NCI-H2196 treated with DMSO at 0.1 percent for 48 hours (cell line): ENCODE measurements around the gene NFIA.

Experiments used
- DNase-seq: peaks from one replicate; lab custom pipeline; 2025; ENCODE audit not compliant: unreplicated experiment; lab: John Stamatoyannopoulos, UW

The NFIA gene

DNA sequence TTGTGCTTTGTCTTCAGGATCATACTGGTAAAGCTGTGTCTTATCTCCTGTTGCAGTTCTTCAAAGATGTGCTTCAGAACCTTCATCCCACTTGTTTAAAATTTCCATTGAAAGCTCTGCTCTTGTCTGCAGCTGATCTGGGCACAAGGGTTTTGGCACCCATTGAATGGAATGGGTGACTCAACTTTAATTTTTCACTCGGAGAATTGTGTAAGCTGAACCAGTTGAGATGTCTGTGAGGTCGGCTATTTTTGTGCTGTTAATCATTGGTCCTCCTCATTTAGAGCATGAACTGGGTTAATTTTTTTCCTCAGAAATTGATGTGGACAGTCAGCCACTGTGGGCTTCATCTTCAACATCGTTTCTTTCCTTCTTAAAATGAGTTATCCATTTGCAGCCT, 390.5 kb downstream of the NFIA start:
- no peak for DNase-seq

DNA sequence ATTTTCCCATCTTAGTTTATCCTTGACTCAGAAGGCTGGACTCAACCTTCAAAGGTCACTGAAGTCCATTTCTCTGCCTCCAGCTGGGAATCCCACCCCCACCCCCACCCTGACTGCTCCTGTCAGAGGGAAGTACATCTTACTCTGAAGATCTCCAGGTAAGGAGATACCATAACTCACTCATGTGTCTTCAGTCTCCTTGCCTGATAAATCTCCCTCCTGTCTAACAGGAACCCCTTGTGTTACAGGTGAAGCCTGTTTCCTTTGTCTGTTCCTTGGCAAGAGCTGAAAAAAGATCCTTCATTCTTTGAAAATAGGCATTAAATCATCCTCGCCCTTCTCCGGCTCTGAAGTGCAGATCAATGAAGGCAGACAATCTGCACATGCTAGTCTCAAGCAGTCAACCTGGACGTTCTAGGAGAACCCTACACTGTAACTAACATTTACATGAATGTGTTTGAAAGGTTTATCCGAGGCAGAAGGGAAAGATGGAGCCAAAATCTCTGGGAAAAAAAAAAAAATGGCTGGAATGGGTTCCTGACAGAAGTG, 392.0 kb downstream of the NFIA start:
- DNase-seq, result no peak

DNA sequence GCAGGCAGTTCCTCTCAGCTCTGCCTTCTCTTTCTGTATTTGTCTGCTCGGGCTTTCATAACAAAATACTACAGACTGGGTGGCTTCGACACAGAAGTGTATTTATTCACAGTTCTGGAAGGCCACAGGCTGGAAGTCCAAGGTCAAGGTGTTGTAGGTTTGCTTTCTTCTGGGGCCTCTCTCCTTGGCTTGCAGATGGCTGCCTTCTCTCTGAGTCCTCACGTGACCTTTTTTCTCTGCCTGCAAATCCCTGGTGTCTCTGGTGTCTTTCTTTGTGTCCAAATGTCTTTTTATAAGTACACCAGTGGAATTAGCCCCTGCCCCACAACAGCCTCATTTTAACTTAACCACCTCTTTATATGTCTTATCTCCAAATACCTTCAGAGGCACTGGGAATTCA, 392.6 kb downstream of the NFIA start:
- DNase-seq, result no peak

DNA sequence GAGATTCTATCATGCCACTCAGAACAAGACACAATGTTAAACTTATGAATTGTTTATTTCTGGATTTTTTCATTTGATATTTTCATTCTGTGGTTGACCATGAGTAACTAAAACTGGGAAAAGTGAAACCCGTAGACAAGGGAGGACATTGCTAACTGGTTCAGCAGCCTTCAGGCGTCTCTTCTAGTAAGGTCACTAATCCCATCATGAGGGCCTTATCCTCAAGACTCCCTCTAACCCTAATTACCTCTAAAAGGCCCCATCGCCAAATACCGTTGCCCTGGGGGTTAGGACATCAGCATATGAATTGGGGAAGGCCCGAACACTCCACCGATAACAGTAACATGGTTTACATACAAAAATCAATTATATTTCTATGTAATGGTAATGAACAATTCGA, 394.9 kb downstream of the NFIA start:
- no peak for DNase-seq

DNA sequence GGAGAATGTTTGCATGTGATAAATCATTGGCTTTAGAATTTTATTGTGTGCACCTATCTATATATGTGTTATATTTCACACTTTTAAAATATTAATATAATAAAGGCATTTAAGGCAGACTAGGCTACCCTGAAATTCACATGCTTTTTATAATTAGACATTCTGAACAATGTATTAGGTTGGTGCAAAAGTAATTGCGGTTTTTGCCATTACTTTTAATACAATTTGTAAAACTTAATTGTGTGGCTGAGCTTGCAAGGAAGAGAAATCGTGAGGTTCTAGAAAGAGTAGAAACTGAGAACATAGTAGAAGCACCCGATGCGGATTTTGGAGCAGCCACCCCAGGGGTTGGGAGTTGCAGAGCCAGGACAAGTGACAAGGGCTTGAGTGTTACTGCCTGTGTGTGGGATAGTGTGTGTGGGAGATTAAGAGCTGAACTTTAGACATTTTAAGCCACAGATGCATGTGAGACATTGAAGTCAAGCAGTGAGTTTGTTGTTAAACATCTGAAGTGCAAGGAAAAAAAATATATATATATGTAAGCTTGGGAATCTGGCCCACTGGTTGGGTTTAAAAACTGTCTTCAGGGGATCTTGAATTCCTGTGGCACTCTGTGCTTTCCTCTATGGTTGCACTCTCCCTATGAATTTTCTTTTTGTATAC, 398.0 kb downstream of the NFIA start:
- DNase-seq, result no peak

DNA sequence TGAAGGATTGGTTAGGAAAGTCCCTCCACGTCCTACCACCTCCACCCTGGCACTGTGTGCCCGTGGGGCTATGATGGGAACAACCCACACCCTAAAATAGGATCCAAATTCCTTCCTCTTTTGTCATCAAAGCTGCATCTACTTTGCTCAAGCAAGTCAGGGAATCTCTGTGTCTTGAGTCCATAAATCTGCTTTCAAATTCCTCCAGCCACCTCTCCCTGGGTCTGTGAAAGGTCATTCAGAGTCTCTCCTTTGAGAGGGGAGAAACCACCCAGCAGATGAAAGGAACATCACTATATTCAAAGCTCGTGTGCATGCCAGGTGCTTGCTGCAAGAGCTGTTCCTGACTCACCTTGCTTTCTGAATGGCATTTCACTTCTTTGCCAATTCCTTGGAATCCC, 399.0 kb downstream of the NFIA start:
- DNase-seq, result no peak

DNA sequence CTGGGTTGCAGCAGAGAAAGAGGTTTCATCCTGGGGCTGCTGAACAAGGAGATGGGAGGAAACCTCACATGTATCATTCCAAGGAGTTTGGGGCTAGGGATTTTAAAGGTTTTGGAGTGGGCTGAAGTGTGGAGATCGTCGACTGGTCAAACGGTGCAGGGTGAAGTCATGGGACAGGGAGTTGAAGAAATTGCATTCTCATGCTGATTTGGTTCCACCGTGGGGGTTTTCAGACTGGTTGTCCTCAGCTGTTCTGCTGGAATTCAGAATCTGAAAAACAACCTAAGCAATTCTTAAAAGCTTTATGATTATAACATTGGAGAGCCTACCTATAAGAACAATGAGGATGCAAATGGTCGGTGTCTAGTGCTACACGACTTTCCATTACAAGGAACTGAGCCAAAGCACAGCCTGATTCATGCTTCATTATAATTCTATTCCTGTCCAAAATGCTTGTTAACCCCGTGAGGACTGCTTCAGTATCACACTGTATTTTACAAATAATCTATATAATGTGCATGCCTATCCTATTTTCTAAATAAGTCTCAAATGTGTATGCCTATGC, 399.9 kb downstream of the NFIA start:
- DNase-seq, result no peak

DNA sequence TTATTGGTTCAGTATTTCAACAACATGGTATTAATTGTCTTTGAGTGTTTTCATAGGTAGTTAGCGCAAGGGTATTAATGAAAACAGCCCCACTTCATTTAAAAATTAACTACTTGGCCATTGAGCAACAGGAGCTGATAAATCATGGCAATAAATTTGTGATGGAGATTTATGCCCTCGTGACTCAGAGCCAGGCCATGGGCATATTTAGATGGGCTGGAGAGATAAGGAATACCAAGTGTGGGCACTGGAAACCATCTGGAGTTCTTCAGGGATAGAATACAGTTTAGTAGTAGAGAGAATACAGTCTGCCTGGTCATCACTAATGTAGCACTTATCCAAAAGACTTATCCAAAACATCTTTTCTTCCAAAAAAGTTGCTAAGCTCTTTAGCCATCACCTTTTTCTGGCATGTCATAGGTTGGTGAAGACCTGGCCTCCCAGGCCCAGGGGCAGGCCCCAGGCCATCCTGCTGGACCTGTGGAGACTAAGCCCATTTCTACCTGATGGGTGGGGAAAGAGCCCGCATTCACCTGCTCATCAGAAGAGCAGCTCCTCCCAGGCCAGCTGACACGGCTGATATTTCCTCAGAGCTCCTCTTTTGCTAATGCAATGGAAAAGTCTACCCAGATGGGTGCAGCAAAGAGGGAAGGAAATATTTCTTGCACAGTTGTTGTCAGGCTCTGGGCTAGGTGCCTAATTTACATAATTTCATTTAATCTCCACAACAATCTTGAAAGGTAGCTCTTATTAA, 404.6 kb downstream of the NFIA start:
- no peak for DNase-seq

DNA sequence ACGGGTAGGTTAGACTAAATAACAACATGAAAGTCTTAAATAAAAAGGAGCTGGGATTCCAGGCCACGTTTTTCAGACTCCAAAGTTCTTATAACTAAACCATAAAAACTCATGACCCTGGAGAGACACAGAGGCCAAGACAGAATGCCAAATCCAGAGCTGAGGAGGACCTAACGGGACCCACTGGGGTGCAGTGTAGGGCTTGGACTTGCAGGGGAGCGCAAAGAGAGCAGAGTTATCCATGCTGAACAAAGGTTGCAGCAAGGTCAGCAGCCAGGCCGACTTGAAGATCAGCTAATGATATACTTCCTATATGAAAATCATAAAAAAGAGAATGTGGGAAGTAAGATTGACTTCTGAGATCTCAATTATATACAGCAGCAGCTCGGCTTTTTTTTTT, 405.4 kb downstream of the NFIA start:
- DNase-seq, result no peak

DNA sequence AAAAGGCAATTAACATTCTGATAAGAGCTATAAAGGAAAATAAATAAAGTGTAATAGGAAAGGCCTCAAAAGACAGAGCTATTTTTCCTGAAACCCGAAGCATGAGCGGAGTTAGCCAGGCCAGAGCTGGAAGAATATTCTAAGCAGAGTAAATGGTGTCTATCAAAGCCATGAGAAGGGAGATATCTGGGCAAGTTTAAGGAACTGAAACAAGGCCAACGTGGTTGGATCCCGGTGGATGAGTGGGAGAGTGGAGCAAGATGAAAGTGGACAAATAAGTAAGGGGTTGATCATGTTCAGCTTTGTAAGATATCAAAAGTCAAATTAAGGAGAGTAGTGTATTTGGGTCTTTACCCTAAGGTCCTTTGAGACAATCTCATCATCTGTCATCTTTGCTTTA, 408.6 kb downstream of the NFIA start:
- DNase-seq, result no peak

DNA sequence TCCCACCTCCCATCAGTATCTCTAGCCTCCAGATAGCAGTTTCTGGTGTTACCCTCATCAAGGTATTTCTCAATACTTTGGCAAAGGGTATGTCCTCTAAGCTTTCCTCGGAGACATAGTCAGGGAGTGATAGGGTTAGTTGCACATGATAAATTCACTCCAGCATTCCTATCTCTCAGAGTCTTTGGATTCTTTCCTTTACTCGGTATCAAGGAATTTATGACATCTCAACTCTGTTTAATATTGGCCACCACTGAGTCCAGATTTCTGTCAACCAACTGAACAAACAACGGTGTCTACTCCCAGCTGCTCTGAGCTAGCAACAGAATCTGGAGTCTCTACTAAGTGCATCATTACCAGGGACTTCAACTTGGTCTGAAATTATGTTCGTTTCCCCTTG, 409.1 kb downstream of the NFIA start:
- DNase-seq, result no peak

DNA sequence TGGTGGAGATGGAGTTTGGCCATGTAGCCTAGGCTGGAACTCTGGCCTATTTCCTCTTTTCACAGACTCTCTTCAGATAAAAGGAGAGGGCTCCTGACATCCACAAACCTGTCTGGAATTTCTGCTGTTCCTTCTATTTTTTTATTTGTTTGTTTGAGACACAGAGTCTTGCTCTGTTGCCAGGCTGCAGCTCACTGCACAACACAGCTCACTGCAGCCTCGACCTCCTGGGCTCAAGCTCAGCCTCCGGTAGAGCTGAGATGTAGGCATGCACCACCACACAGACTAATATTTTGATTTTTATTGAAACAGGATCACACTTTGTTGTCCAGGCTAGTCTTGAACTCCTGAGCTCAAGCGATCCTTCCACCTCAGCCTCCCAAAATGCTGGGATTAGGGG, 411.6 kb downstream of the NFIA start:
- DNase-seq, result no peak

DNA sequence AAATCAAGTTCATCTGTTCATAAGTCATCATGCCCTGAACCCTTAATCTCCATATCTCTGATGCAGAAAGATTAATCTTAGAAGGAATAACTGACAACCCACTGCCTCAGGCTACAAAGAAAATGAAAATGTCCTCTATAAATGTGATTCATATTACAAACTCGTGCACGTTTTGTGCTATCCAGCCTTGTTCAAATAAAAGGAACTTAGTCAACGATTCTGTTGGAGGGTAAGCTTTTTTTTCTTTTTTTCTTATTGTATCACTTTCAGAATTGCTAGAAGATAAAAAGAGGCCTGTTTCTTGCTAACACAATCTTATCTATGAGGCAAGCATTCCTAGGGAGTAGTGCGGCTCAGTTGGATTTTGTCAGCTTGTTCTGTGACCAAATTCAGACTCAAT, 414.1 kb downstream of the NFIA start:
- no peak for DNase-seq

DNA sequence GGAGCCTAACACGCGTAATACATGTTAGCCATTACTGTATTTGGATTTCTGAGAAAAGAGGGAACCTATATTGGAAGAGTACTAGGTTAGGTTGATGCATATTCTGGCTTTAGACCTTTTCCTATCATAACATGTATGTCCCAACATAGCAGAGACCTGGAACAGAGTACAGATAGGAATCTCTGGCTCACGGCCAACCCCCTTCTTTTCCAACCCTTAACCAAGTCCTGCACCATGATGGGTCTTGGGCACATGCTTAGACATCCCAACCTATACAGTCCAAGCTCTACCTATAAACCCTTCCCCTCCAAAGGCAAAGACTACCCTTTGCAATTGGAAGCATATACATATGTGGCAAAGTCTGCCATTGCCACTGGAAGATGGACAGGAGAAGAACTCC, 414.7 kb downstream of the NFIA start:
- DNase-seq, result no peak

DNA sequence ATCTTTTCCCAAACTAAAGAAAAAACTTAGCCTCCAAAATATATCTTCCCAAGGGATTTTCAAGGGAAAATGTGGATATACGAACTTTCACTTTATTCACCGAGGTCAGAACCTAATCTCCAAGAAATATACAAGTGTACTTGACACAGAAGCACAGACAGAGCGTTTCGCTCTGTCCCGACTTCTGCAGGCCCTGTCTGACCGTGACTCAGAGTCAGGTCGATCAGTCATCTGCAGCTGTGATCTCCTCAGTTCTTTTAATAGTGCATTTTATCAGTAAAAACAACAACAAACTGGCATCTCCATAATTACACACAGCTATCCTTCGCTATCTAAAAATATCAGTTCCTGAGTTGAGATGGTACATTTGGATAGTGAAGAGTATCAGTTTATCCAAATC, 416.0 kb downstream of the NFIA start:
- DNase-seq, result no peak

DNA sequence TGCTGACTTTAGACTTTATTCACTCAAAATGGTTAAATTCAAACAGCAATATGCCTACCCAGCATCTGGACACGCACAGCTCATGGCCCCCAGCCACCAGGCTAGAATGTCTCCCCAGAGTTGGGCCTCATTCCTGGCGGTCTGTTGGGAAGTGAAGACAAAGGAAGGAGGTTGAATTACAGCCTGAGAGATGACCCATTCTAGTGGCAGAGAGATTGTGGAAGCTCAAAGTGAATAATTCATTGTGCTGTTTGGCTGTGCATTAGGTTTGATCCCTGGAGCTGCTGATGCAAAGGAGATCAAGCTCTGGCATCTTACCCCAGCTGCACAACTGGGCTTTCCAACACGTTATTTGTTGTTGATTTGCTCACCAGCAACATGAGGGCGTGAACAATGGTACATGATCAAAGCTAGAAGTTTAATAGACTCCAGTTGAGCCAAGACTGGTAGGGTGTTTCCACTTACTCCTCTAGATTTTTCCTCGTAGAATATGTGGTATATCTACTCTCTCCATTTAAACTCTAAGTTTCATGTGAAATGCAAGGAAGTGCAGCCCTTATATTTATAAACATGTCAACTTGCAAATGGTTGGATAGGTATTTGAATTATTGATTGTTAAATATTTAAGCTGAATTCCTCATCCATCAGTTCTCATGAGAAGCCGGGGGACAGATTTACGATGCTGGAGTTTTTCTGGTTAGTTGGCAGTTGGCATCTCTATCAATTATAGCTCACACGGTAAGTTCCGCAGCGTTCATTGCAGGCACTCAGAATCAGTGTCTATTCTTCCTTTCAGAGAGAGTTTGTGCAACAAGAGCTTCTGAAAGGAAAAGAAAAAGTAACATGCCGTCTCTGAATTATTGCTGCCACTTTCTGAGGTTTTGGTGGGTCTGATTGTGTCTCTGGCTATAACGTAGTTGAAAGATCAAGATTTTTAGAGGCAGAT, 419.9 kb downstream of the NFIA start:
- no peak for DNase-seq

DNA sequence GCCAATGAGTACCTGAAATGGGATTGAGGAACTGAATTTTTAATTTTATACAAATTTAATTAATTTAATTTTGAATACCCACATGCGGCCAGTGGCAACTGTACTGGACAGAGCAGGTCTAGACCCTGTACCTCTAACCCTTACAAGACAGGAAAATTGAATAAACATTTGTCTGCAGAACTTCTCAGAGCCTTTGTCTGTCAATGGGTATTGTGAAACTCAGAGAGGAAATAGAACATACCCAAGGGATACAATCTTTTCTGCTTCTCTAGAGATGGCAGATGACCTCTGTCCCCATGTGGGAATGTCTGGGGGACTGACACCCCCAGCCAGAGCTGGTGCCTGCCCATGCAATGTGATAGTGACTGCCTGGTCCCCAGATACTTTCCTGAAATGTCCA, 421.9 kb downstream of the NFIA start:
- DNase-seq, result no peak

DNA sequence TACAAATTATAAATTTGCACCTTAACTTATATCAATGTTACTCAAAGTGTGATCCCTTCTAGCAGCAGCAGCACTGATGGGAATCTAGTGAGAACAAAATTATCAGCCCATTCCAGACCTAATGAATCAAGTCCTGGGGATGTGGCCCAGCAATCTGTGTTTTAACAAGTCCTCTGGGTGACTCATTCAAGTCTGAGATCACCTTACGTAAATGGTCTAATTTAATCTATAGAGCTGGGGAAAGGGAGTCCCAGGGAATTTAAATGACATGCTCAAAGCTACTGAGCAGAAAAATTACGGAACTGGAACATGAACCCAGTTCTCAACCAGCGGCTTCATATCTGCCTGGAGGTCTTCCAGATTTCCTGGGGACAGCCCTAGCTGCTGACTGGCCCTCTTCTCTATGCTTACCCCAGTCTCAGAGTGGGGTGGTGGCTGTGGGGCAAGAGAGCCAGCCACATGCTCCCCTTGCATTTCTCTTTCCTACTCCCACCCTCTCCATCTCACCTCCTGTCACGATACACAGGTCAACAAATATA, 422.6 kb downstream of the NFIA start:
- DNase-seq, result no peak

DNA sequence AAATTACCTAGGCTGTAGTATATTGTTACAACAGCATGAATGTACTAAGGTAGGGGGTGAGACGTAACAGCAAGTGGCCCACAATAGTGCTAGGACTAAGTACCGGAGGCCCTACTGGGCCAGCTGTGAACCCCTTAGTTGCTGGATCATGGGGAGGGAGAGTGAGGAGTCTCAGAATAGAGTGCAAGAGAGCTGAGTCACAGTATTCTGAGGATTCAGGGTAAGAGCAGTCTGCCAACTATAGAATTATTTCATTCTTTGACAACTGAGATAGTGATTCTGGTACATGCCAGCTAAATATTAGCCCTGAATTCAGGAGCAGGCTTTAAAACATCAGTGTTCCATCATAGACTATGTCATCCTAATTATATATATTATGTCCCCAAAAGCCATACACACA, 423.9 kb downstream of the NFIA start:
- DNase-seq, result no peak

DNA sequence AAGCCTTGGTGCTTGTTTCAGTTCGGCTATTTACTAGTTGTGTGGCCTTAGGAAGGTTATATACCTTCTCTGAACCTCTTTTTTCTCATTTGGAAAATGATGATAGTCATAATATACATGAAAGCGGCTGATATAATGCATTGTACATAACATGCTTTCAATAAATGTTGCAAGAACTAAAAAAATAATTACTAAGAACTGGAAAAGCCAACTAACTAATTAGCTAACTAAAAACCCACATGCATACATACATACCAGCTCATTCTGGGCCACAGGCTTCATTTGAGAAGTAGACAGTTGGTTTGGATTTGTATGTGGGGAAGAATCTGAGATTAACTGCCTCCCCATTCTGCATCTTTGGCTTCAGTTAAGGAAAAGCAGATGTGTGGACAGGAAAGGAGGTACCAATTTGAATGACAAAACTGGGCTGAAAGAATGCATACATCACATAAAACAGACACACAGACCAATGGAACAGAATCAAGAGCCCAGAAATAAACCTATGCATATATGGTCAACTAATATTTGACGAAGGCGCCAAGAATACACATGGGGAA, 424.7 kb downstream of the NFIA start:
- no peak for DNase-seq
